Osteocyte (in vitro differentiated cells): ENCODE data around the gene FCHSD2. TPM values are rescaled to one million over a fixed set of nuclear protein-coding genes. Genes with fewer than 3 reads are reported as not detected.
A peak's percentile ranks its signal among the peaks of the same experiment; 100 is the strongest.
"Not testable (repeated sequence)": the region's sequence is repeated elsewhere in the genome, so short reads cannot be mapped to it uniquely, and the experiment has no call there.

ENCODE experiments used
- DNase-seq: peaks from one replicate; pipeline ENCODE4 v3.0.0; 2021; ENCODE audit warnings: mixed read lengths; ENCODE audit not compliant: unreplicated experiment; ENCODE audit errors: extremely low spot score
- H3K27ac Mint-ChIP-seq: one replicate; pipeline ENCODE4 v1.8.0; 2021; ENCODE audit warnings: mild to moderate bottlenecking, mixed read lengths; ENCODE audit not compliant: unreplicated experiment
- H3K27me3 Mint-ChIP-seq: one replicate; pipeline ENCODE4 v1.8.0; 2021; ENCODE audit warnings: mixed read lengths; ENCODE audit not compliant: unreplicated experiment
- H3K36me3 Mint-ChIP-seq: one replicate; pipeline ENCODE4 v1.8.0; 2021; ENCODE audit warnings: mixed read lengths; ENCODE audit not compliant: unreplicated experiment
- H3K4me1 Mint-ChIP-seq: one replicate; pipeline ENCODE4 v1.8.0; 2021; ENCODE audit warnings: mixed read lengths; ENCODE audit not compliant: unreplicated experiment
- H3K4me3 Mint-ChIP-seq: one replicate; pipeline ENCODE4 v1.8.0; 2021; ENCODE audit warnings: mild to moderate bottlenecking, moderate library complexity, mixed read lengths; ENCODE audit not compliant: unreplicated experiment
- H3K9me3 Mint-ChIP-seq: one replicate; pipeline ENCODE4 v1.8.0; 2021; ENCODE audit warnings: mixed read lengths; ENCODE audit not compliant: unreplicated experiment
- total RNA-seq: library from RNA; stranded (reverse); gene quantifications from 2 replicates; pipeline ENCODE4 v1.2.1, GENCODE V29; 2021
- TF ChIP-seq, protein P1 (sequence below): fragments of 200-600 bp; sonication (generic); IDR thresholded peaks from 2 replicates; pipeline ENCODE4 v1.5.0; 2021; ENCODE audit warnings: antibody characterized with exemption, mild to moderate bottlenecking, moderate library complexity

The FCHSD2 gene
- total RNA-seq, 1 donor from 2014 or later = 39.4 TPM

DNA sequence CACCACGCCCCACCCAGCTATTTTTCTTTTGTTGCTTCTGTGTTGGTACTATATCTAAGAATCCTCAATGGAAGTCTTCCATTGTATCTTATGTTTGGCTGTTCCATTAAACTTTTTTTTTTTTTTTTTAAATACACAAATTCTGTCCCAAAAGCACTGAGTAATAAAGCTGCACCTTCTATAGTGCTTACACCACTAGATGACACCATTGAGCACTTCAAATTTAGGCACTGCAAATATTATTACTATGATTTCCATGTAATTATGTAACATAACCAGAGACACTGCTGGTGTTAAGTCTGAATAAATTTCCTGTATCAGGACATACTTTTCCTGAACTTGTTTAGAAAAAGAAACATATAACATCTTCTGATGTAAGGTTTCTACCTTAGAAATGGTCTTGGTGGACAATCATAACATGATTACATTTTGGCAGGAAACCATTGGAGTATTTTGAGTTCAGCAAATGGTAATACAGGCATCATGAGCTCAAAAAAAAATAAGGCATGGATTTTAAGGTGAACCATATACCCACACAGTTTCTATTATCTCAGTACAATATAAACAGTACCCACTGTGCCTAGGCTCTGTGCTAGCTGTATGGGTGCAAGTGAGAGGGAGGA, 217.4 kb downstream of the FCHSD2 start:
- Mint-ChIP-seq H3K4me1 (peaks cover 5% of the 10 kb centered on the region), H3K4me3 (no peak overlapping the region), H3K27ac (no peak overlapping the region), H3K27me3 (no peaks in the 10 kb centered on the region), H3K36me3 (peaks cover 7% of the 10 kb centered on the region), H3K9me3 (no peaks in the 10 kb centered on the region)
- TF ChIP-seq, protein P1, sequence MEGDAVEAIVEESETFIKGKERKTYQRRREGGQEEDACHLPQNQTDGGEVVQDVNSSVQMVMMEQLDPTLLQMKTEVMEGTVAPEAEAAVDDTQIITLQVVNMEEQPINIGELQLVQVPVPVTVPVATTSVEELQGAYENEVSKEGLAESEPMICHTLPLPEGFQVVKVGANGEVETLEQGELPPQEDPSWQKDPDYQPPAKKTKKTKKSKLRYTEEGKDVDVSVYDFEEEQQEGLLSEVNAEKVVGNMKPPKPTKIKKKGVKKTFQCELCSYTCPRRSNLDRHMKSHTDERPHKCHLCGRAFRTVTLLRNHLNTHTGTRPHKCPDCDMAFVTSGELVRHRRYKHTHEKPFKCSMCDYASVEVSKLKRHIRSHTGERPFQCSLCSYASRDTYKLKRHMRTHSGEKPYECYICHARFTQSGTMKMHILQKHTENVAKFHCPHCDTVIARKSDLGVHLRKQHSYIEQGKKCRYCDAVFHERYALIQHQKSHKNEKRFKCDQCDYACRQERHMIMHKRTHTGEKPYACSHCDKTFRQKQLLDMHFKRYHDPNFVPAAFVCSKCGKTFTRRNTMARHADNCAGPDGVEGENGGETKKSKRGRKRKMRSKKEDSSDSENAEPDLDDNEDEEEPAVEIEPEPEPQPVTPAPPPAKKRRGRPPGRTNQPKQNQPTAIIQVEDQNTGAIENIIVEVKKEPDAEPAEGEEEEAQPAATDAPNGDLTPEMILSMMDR = peak; percentile 65
- no peak for DNase-seq

DNA sequence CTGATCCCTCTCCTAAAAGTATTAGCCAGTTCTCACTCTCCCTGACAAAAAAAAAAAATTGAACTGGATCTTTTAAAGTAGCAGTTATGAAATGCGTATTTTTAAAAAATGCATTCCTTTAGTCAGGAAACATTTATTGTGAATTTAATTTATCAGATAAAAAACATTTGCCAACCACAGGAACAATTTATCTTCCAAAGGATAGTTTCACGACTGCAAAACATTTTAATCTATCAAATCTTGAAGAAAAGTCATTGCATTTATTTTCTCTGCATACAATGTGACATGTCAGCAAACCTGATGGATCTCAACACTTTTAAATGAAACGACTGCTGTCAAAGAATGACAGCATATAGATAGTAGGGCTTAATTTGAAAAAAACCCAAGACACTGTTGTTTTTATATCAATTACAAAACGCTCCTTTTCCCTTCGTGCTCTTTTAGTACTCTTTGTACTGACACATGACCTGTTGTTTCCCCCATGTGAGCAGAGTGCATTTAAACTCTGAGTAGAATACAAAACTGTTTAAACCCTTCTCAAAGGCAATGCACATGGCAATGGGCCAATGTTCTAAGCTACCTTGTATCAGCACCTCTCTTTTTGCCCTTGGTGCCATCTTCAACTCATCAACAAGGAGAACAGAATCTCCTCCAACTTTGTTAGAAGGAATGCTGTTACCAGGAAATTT, 220.9 kb downstream of the FCHSD2 start:
- Mint-ChIP-seq H3K27ac (no peak overlapping the region), H3K36me3 (peaks cover 7% of the 10 kb centered on the region)

DNA sequence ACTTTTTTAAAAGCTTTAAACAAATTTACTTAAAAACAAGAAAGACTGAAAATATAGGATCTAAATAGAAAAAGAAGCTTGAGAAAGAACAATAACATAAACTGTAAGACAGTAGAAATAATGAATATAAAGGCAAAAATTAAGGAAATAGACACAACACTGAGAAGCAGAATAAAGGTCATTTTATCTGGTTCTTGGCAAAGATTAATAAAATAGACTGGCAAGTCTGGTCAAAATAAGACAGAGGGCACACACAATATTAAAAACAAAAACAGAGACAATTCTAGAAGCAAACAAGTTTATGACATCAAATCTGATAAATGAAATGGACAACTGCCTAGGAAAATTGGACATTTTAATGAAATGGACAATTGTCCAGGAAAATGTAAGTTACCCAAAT, 222.1 kb downstream of the FCHSD2 start:
- TF ChIP-seq, protein P1 = no peak
- no peak for DNase-seq
- Mint-ChIP-seq H3K4me3 (no peak overlapping the region), H3K27ac (no peak overlapping the region), H3K9me3 (peaks cover 3% of the 10 kb centered on the region), H3K4me1 (peaks cover 10% of the 10 kb centered on the region), H3K36me3 (peaks cover 14% of the 10 kb centered on the region), H3K27me3 (no peaks in the 10 kb centered on the region)

More for the DNA sequence above, 220.9 kb downstream of the FCHSD2 start:
- H3K4me3 Mint-ChIP-seq = no peak overlapping the region
- H3K27me3 Mint-ChIP-seq = no peaks in the 10 kb centered on the region
- no peak for DNase-seq
- no peaks in the 10 kb centered on the region for H3K9me3 Mint-ChIP-seq
- TF ChIP-seq, protein P1 = no peak
- H3K4me1 Mint-ChIP-seq = peaks cover 10% of the 10 kb centered on the region

DNA sequence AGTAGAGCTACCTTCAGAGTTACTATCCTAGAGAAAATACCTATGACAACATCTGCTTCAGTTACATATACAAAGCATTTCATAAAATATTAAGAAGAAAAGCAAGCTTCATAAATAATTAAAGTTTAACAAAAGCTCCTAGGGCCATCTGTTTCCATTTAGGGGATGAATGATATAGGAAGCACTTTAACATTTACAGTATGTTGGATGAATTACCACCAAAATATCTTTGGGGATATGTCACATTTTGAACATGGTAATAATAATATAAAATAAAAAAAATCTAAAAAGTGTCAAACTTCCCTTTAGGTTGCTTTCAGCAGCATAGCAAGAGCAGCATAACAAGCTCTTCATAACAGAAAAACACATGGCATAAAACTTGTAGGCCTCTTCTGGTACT, 223.3 kb downstream of the FCHSD2 start:
- Mint-ChIP-seq H3K4me1 (peaks cover 10% of the 10 kb centered on the region), H3K27ac (no peak overlapping the region), H3K4me3 (no peak overlapping the region), H3K27me3 (no peaks in the 10 kb centered on the region), H3K36me3 (peaks cover 19% of the 10 kb centered on the region), H3K9me3 (peaks cover 11% of the 10 kb centered on the region)
- TF ChIP-seq, protein P1 = no peak
- DNase-seq = no peak

DNA sequence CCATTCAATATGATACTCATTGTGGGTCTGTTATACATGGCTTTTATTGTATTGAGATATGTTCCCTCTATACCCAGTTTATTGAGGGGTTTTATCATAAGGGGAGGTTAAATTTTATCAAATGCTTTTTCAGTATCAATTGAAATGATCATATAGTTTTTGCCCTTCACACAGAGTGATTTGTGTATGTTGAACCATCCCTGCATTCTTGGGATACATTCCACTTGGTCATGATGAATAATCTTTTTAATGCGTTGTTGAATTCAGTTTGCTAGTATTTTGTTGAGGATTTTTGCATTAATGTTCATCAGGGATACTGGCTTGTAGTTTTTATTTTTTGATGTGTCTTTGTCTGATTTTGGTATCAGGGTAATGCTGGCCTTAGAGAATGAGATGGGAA, 229.9 kb downstream of the FCHSD2 start:
- TF ChIP-seq, protein P1 = no peak
- Mint-ChIP-seq H3K27me3 (no peaks in the 10 kb centered on the region), H3K36me3 (peaks cover 40% of the 10 kb centered on the region), H3K9me3 (peaks cover 40% of the 10 kb centered on the region), H3K27ac (no peak overlapping the region), H3K4me3 (no peak overlapping the region), H3K4me1 (no peaks in the 10 kb centered on the region)
- no peak for DNase-seq

DNA sequence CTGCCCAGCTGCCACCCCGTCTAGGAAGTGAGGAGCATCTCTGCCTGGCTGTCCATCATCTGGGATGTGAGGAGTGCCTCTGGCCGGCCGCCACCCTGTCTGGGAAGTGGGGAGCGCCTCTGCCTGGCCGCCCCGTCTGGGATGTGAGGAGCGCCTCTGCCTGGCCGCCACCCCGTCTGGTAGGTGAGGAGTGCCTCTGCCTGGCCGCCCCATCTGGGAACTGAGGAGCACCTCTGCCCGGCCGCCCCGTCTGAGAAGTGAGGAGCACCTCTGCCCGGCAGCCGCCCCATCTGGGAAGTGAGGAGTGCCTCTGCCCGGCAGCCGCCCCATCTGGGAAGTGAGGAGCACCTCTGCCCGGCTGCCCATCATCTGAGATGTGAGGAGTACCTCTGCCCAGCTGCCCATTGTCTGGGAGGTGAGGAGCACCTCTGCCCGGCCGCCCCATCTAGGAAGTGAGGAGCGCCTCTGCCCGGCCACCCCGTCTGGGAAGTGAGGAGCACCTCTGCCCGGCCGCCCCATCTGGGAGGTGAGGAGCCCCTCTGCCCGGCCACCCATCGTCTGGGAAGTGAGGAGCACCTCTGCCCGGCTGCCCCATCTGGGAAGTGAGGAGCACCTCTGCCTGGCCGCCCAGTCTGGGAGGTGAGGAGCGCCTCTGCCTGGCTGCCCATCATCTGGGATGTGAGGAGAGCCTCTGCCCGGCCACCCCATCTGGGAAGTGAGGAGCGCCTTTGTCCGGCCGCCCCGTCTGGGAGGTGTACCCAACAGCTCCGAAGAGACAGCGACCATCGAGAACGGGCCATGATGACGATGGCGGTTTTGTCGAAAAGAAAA, 232.3 kb downstream of the FCHSD2 start:
- H3K4me1 Mint-ChIP-seq, H3K4me3 Mint-ChIP-seq, H3K27ac Mint-ChIP-seq, DNase-seq, H3K27me3 Mint-ChIP-seq: not testable (repeated sequence)
- Mint-ChIP-seq H3K36me3 (peaks cover 39% of the 10 kb centered on the region), H3K9me3 (peaks cover 41% of the 10 kb centered on the region)
